Stimulated activated CD8-positive, alpha-beta memory T cell treated with anti-CD3 and anti-CD28 coated beads, Interleukin-15, amount 100 ng/mL, for 24 hours (primary cell): Measurements from ENCODE around the gene ACVR2A.

Experiments
- DNase-seq: peaks from one replicate; pipeline ENCODE4 v3.0.0-alpha.2; 2020; ENCODE audit warnings: low read depth

Gene ACVR2A

DNA sequence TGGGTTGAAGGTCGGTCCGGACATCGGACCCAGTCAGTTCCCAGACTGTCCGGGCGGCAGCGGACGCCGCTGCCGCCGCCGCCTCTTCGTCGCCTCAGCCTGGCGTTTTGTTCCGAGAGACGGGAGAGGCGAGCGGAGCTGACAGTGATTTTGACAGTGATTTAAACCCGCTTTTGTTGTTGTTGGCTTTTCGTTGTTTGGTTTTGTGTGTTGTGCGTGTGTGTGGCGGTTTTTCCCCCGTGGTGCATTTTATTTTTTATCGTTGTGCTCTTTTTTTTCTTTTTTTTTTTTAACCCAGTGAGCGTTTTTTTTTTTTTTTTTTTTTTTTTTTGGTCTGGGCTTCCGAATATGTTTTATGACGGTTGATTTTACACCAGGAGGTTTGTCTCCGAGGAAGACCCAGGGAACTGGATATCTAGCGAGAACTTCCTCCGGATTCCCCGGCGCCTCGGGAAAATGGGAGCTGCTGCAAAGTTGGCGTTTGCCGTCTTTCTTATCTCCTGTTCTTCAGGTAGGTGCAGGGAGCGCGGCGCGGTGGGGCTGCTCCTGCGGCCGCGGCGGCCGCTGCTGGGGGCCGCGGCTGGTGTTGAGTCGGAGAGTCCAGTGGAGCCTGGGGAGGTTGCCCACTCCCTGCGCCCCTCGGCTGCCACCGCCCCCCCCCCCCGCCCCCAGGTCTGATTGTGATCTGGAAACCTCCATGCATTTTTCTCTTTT lies at the start of gene ACVR2A:
TSS of gene ACVR2A (plus strand) at position 333 of the 714 bp plus-strand sequence. CDS start at position 457, 124 bp downstream.
- no peak for DNase-seq

DNA sequence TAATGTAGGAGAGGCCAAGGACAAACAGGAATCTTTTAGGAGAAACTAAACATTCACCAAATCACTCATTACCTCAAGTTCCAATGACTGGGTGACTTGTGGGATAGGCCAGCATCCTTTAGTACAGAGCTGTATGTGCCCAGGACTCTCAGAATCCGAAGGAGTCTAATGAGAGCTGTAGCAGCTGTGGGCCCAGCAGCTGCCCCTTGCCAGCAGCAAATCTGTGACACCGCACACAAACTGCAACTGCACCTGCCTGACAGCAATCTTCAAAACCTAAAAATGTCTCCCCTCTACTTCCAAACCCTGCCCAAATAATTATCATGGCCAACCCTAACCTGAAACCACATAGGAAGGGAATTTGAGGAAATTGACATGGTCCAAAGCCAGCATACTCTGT lies 44.5 kb upstream of the ACVR2A start:
- DNase-seq, result no peak

DNA sequence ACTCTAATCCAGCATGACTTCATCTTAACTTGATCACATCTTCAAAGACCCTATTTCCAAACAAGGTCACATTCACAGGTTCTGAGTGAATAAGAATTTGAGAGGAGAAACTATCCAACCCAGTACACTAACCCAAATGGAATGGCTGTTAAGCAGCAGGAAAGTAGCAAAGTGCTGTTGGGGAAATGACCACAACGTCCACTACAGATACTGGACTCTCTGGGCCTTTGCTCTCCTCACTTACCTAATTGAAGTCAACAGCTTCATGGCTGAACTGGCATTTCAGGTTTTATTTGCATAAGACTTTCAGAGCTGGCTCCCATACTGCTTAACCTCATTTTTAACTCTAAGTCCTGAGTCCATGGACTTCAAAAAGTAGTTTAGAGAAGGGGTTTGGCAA lies 38.0 kb upstream of the ACVR2A start:
- DNase-seq, result no peak

DNA sequence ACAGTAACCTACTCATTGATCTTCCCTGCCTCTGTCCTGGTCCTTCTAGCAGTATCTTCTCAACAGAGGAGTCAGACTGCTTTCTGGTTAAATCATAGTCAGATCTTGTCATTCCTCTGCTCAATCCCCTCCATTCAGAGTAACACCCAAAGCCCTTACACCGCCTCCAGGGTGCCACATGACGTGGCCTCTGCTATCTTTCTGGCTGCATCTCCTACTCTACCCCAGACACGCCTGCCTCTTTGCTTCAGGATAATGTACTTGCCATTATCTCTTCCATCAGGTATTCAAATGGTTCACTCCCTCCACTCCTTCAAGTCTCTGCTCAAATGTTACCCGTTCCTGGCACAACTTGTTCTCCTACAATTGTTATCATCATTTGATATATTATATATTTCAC lies 36.3 kb upstream of the ACVR2A start:
- DNase-seq, result no peak

DNA sequence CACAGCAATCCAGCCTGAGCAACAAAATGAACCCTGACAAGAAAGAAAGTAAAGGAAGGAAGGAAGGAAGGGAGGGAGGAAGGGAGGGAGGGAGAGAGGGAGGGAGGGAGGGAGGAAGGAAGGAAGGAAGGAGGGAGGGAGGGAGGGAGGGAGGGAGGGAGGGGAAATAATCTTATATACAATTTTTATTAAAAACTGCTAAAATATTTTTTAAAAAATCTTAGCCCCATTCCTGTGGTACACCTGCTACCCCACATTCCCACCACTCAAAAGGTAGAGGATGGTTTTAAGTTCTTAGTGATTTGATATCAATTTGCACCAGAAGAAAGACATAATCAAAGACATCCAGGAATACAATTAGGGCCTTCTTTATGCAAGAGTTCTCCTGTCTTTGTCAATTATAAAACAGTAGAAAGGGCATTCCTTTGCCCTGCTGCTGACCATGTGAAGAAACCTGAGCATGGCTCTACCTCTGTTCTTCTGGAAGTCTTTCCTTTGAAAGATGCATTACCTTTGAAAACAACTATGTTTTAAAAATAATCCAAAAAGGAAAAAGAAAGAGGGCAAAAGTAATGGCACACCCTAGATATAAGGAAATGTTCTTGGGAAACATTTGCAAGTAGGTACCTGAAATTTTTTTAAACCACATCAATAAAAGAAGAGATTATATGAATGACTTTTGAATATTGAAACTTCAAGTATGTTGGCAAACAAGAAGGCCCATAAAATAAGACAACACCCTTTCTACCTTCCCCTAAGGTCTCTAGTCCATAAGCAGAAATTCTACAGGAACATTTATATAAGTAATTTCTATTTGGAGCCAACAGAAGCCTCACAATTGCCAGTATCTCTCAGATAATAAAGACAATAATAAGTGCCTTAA lies 33.7 kb upstream of the ACVR2A start:
- DNase-seq, result no peak

DNA sequence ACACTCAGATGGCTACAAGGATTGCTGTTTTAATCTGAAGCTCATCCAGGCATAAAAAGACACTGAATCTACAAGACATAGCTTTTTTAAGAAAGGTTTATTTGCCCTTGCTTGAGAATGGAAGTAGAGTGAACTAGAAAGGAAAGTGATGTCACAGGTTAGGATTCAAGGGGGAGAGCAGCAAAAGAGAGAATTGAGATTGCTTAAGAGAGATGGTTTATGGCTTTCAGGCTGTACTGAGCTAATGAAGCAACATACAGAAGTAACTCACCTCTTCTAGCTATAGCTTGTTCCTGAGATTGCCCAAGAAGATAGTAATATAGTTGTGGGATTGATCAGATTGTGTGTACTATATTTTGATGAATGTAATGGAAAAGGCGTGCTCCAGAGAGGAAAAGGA lies 26.1 kb upstream of the ACVR2A start:
- DNase-seq, result no peak

DNA sequence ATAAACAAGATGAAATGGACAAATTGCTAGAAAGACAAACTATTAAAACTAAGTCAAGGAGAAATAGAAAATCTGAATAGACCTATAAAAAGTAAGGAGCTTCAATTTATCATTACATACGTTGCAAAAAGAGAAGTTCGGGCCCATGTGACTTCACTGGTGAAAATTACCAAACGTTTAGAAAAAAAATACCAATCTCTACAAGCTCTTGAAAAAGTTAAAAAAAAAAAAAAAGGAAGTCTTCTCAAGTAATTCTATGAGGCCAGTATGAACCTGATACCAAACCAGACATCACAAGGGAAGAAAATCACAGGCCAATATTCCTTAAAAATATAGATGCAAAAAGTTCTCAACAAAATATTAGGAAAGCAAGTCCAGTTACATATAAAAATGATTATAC lies 20.2 kb upstream of the ACVR2A start:
- no peak for DNase-seq

DNA sequence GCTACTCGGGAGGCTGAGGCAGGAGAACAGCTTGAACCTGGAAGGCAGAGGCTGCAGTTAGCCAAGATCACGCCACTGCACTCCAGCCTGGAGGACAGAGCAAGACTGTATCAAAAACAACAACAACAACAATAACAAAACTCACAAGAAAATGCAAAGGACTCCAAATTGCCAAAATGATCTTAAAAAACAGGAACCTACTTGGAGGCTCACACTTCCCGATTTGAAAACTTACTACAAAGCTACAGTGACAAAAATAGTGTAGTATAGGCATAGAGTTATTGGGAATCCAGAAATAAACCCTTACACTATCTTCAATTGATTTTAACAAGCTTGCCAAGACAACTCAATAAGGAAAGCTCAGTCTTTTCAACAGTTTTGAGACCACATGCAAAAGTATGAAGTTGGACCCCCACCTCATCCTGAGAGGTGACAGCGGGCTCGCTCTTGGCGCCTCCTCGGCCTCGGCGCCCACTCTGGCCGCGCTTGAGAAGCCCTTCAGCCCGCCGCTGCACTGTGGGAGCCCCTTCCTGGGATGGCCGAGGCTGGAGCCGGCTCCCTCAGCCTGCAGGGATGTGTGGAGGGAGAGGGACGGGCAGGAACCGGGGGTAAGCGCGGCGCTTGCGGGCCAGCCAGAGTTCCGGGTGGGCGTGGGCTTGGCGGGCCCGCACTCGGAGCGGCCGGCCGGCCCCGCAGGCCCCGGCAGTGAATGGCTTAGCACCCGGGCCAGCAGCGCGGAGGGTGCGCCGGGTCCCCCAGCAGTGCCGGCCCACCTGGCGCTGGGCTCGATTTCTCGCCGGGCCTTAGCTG lies 18.3 kb upstream of the ACVR2A start:
- no peak for DNase-seq

DNA sequence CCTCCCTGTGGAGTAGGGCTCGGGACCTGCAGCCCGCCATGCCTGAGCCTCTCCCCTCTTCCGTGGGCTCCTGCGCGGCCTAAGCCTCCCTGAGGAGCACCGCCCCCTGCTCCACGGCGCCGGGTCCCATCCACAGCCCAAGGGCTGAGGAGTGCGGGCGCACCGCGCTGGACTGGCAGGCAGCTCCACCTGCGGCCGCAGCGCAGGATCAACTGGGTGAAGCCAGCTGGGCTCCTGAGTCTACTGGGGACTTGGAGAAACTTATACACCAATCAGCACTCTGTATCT lies 17.8 kb upstream of the ACVR2A start:
- DNase-seq, result no peak

DNA sequence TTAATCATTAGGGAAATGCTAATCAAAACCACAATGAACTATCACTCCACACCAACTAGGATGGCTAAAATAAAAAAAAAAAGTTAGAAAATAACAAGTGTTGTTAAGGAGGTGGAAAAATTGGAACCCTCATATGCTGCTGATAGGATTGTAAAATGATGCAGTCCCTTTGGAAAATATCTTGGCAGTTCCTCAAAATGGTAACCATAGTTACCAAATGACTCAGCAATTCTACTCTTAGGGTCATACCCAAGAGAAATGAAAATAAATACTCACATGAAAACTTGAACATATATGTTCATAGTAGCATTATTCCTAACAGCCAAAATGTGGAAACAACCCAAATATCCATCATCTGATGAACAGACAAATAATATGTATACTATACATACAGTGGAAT lies 15.7 kb upstream of the ACVR2A start:
- DNase-seq, result no peak

DNA sequence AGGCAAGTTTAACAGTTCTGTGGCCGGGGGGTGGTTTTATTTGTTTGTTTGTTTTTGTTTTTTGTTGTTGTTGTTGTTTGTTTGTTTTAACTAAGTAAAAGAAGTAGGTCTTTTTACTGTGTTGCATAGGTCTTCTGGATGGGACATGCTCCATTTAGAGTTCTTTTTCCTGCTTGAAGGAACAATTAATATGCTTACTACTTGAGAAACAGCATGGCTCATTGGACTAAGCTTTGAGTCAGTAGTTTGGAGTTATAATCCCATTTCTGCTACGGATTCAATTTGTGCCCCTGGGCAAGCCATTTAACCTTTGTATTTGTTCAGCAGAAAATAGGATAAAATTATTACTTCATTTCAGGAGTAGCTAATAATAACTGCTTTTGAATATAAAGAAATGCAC lies 8.7 kb upstream of the ACVR2A start:
- DNase-seq, result no peak

DNA sequence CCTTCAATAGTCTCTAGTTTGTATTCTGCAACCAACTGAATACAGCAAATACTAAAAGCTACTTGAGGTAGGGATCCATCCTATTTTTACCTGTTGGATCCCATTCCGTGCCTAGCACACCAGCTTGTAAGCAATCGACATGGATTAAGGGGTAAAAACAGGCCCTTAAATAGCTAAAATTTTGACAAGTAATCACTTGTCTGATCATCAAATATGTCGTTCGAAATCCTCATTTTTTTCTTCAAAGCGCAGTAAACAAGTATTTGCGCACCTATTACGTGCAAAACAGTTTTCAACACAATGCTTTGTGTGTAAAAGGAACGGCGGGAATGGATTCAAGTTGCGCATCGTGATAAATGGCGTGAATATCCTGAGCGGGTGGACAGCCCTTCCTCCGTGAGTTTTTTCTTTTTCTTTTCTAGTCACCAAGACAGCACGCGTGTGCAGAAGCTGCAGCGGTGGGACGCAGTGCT lies 1.4 kb upstream of the ACVR2A start:
- no peak for DNase-seq

DNA sequence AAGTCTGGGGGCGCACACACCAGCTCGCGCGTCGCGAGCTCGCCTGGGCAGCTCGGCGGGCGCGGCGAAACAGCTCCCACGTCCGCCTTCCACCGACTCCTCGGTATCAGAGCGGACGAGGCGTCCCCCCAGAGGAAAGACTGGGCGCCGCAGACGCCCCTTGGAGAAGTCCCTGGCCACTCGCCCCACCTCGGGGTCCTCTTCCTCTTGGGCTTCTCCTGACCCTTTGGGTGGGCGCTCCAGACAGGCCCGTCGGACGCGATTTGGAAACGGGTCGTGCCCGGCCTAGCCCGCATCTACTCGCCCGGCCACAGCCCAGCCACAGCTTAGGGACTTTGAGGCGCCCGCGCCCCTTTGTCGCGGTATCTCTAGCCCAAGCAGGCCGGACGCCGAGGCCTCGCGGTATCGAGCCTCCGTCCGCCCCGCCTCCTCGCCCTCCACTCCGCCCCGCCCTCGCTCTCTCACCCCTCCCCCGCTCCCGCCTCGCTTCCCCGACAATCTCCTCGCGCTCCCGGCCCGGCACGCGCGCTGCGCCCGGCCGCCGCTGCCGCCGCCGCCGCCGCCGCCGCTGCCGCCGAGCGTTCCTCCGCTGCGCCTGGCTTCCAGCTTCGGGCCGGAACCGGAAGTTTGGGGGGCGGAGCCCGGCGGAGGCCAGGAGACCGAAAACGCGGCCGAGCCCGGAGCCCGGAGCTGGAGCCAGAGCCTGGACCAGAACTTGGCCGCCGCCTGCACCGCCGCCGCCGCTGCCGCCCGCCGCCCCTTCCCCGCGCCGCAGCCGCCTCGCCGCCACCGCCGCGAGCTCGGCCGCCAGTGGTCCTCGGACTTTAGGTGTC lies 749 bp upstream of the ACVR2A start:
- peak; percentile 69 for DNase-seq

DNA sequence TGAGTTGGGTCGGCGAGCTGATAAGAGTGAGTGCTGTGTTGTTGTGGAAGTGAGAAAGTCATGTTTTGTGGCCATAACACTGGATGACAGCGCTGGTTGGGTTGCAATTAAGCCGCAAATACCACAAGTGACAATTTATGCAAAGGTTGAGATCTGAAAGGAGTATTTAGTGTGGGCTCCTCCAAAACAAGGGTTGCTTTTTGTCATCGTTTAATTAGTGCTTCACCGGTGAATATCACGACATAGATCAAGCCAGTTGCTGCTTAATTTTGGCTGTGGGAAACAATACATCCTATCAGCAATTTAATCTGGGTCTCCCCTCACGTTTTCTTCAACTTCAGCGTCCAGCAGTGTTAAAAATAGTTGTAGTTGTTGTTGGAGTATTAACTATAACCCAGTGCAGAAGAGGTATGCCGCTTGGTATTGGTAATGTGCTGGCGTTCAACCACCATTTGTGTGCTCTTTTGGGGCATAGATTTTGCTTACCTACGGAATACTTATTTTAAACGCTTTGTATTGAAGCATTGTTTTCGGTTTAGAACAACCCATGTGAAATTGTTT lies 662 bp downstream of the ACVR2A start:
- no peak for DNase-seq

DNA sequence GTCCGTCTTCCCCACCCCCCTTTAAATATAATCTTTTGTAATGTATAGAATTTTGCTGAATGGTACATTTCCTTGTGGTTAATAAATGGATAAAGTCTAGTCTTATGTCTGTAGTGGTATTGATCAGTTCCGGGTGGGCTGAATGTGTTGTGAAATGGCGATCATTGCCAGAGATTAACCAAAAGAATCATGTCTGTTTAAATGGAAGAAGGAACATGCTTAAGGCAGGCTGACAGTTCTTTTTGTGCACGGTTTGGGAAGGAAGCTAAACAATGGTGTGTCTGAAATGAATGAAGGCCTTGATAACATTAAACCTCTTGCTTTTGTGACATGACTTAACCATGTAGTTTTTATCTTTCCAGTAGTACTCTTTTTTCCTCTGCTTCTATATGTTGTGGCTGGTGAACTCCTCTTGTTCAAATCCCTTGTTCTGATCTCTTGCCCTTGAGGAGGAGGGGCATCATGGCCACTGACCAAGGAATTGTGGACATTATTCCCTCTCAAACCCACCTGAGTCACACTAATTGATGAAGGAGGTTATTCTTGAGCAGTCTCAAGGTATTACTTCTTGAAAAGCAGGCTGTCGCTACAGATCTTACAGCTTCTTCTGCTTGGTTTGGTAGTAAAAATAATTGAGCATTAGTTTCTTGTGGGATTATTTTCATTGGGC lies 1.7 kb downstream of the ACVR2A start:
- no peak for DNase-seq

DNA sequence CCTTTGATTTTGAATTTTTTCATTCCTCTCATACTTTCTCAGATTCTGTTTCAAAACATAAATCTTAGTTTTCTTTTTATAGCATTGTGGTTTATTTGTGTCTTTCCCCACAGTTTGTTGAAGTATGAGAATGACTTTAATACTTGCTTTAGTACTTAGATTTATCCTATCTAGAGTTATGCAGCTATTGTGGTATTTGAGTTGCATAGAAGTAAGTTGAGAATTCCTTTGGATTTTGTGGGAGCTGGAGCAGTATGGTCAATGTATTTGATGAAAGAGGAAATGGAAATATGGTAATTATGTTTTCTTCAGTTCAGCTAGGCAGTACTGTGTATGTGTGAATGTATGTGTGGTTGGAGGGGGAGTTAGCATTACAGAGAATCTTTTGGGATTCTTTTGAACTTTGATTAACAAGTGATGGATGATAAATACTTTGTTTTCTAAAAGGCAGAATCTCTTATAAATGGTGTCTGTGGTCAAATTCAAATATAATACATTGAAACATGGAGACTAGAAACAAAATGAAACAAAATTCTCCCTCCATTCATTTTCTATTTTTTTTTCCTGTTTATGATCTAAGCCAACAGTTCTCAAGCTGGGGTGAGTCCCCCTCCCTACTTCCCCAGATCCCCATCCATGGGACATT lies 3.0 kb downstream of the ACVR2A start:
- DNase-seq, result no peak

DNA sequence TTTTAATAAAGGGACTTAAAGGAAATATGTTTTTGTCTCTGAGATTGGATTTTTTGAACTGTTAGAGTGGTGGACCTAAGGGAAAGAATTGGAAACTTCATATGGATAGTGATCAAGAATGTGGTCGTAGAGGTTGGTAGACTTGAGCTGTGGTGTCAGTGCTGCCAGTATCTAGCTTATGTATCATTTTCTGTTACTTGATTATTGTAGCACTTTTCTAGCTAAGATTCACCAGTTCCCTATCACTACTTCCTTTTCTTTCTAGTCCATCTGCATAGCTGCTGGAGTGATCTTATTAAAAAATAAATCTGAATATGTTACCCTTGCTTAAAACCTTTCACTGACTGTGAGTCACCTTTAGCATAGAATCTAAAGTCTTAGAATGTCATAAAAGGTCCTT lies 6.0 kb downstream of the ACVR2A start:
- DNase-seq, result no peak

DNA sequence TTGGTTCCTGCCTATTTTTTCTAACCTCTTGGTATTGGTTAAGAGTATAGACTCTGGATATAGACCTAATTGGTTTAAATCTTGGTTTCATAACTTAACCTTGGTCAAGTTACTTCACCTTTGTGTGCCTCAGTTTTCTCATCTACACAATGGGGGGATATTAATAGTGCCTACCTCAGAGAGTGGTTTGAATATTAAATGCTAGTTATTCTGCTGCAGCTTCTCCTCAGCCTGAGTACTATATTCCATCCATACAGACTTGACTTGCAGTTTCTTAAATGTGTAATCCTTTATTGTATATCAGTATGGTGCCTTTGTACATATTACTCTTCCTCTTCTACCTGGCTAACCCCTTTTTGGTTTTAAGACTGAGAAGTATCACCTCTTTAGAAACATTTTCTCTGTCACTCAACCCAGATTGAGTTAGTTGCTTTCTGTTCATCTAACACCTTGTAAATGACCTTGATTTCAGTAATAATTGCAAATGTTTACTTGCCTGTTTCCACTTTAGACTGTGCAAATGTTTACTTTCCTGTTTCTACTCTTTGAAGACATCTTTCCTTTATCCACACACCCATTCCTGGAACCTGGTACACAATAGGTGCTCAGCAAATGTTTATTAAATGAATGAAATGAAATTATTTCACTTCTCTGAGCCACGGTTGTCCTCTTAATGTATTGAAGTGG lies 6.6 kb downstream of the ACVR2A start:
- DNase-seq, result no peak

DNA sequence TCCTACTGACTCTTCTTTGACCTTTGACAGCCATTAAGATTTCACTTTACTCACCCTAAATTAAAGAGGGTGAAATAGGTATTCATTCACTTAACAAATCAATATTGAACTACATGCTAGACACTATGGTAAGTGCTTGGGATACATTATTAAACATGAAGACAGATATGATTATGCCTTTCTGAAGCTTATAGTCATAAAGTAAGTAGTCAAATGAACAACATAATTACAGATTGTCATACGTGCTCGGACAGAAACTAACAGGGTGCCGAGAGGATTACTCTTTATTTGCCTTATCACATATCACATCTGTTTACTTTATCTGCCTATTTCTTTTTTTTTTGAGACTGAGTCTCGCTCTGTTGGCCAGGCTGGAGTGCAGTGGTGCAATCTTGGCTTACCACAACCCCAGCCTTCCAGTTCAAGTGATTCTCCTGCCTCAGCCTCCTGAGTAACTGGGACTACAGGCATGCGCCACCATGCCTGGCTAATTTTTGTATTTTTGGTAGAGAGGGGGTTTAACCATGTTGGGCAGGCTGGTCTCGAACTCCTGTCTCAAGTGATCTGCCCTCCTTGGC lies 9.8 kb downstream of the ACVR2A start:
- DNase-seq, result no peak
